Stimulated activated naive CD8-positive, alpha-beta T cell treated with anti-CD3 and anti-CD28 coated beads, Interleukin-15, Interleukin-2, amounts not matched to agents 100 U/mL and 50 U/mL, for 24 hours (primary cell): ENCODE data around the gene LRRC40.

Experiments
- ATAC-seq: fragments of 150-1000 bp; cut with Tn5 transposase; one replicate; pipeline ENCODE4 v1.10.0; 2021
- DNase-seq: peaks from one replicate; pipeline ENCODE4 v3.0.0; 2021

LRRC40 gene

GRCh38 chr1:70115315-70115714, 90.1 kb downstream of the LRRC40 start:
- DNase-seq: no peak
- ATAC-seq: no peak

- ATAC-seq (no peak), DNase-seq (no peak)
These were observed 92.5 kb downstream of the LRRC40 start for GRCh38 chr1:70112838-70113237.

GRCh38 chr1:70109241-70109640, 96.1 kb downstream of the LRRC40 start:
- ATAC-seq: no peak
- no peak for DNase-seq

GRCh38 chr1:70103770-70104169, 101.6 kb downstream of the LRRC40 start:
- DNase-seq (no peak), ATAC-seq (no peak)

GRCh38 chr1:70101774-70102173, 103.6 kb downstream of the LRRC40 start:
- ATAC-seq: no peak

GRCh38 chr1:70101231-70101630, 104.1 kb downstream of the LRRC40 start:
- no peak for ATAC-seq
- no peak for DNase-seq

More at GRCh38 chr1:70101774-70102173, 103.6 kb downstream of the LRRC40 start:
- no peak for DNase-seq
